Measurements from ENCODE around the gene NFYB.
A peak's percentile ranks its signal among the peaks of the same experiment; 100 is the strongest.
"Not testable (repeated sequence)": the region's sequence is repeated elsewhere in the genome, so short reads cannot be mapped to it uniquely, and the experiment has no call there.

The NFYB gene

GRCh38 chr12:104163028-104163427 lies 25.0 kb upstream of the NFYB start:
- DNase-seq (ENCODE audit: low read depth in 1 of 2, low spot score in 1 of 2): not testable (repeated sequence)

- DNase-seq (ENCODE audit: low read depth in 1 of 2, low spot score in 1 of 2): no peak
These were observed 17.9 kb upstream of the NFYB start for GRCh38 chr12:104155711-104156555.

GRCh38 chr12:104154806-104155205 lies 16.8 kb upstream of the NFYB start:
- DNase-seq (ENCODE audit: low read depth in 1 of 2, low spot score in 1 of 2): no peak

GRCh38 chr12:104154286-104154685 lies 16.3 kb upstream of the NFYB start:
- DNase-seq (ENCODE audit: low read depth in 1 of 2, low spot score in 1 of 2): no peak

- DNase-seq (ENCODE audit: low read depth in 1 of 2, low spot score in 1 of 2): no peak
These were observed 14.8 kb upstream of the NFYB start for GRCh38 chr12:104152685-104153241.

GRCh38 chr12:104150416-104150815 lies 12.4 kb upstream of the NFYB start:
- DNase-seq (ENCODE audit: low read depth in 1 of 2, low spot score in 1 of 2): no peak

GRCh38 chr12:104147346-104147745 lies 9.3 kb upstream of the NFYB start:
- no peak for DNase-seq (ENCODE audit: low read depth in 1 of 2, low spot score in 1 of 2)

GRCh38 chr12:104143918-104144317 lies 5.9 kb upstream of the NFYB start:
- DNase-seq (ENCODE audit: low read depth in 1 of 2, low spot score in 1 of 2): no peak

- DNase-seq (ENCODE audit: low read depth in 1 of 2, low spot score in 1 of 2): no peak
These were observed 5.0 kb upstream of the NFYB start for GRCh38 chr12:104143002-104143401.

GRCh38 chr12:104142543-104142942 lies 4.5 kb upstream of the NFYB start:
- DNase-seq (ENCODE audit: low read depth in 1 of 2, low spot score in 1 of 2): no peak

GRCh38 chr12:104138797-104139152 lies 765 bp upstream of the NFYB start:
- DNase-seq (ENCODE audit: low read depth in 1 of 2, low spot score in 1 of 2): no peak

GRCh38 chr12:104137001-104137901 lies 759 bp downstream of the NFYB start:
- DNase-seq (ENCODE audit: low read depth in 1 of 2, low spot score in 1 of 2): peak; percentile 15 to 22

- no peak for DNase-seq (ENCODE audit: low read depth in 1 of 2, low spot score in 1 of 2)
These were observed 1.4 kb downstream of the NFYB start for GRCh38 chr12:104136577-104136976.

- no peak for DNase-seq (ENCODE audit: low read depth in 1 of 2, low spot score in 1 of 2)
These were observed 3.1 kb downstream of the NFYB start for GRCh38 chr12:104134882-104135281.

- DNase-seq (ENCODE audit: low read depth in 1 of 2, low spot score in 1 of 2): no peak
These were observed 4.1 kb downstream of the NFYB start for GRCh38 chr12:104133866-104134265.

GRCh38 chr12:104133321-104133720 lies 4.7 kb downstream of the NFYB start:
- DNase-seq (ENCODE audit: low read depth in 1 of 2, low spot score in 1 of 2): no peak

GRCh38 chr12:104132351-104132956 lies 5.6 kb downstream of the NFYB start:
- no peak for DNase-seq (ENCODE audit: low read depth in 1 of 2, low spot score in 1 of 2)

- no peak for DNase-seq (ENCODE audit: low read depth in 1 of 2, low spot score in 1 of 2)
These were observed 6.4 kb downstream of the NFYB start for GRCh38 chr12:104131609-104132008.

- DNase-seq (ENCODE audit: low read depth in 1 of 2, low spot score in 1 of 2): no peak
These were observed 7.2 kb downstream of the NFYB start for GRCh38 chr12:104130760-104131159.

GRCh38 chr12:104126548-104126947 lies 11.5 kb downstream of the NFYB start:
- no peak for DNase-seq (ENCODE audit: low read depth in 1 of 2, low spot score in 1 of 2)

GRCh38 chr12:104122298-104122697 lies 15.7 kb downstream of the NFYB start:
- no peak for DNase-seq (ENCODE audit: low read depth in 1 of 2, low spot score in 1 of 2)
